ENCODE measurements around the gene CACNA1H.
"Not testable (repeated sequence)": the region's sequence is repeated elsewhere in the genome, so short reads cannot be mapped to it uniquely, and the experiment has no call there.

Gene CACNA1H

GRCh38 chr16:1256874-1257322 lies 104.0 kb downstream of the CACNA1H start:
- DNase-seq, result no peak

- no peak for DNase-seq
Measured at GRCh38 chr16:1257561-1258224, 104.8 kb downstream of the CACNA1H start.

- DNase-seq, result no peak
Measured at GRCh38 chr16:1258225-1258600, 105.3 kb downstream of the CACNA1H start.

GRCh38 chr16:1258906-1259759 lies 106.2 kb downstream of the CACNA1H start:
- no peak for DNase-seq

- no peak for DNase-seq
Measured at GRCh38 chr16:1259760-1260068, 106.8 kb downstream of the CACNA1H start.

- no peak for DNase-seq
Measured at GRCh38 chr16:1260101-1260680, 107.3 kb downstream of the CACNA1H start.

GRCh38 chr16:1261131-1261892 lies 108.4 kb downstream of the CACNA1H start:
- DNase-seq, result no peak

- no peak for DNase-seq
Measured at GRCh38 chr16:1262210-1262845, 109.4 kb downstream of the CACNA1H start.

- DNase-seq, result no peak
Measured at GRCh38 chr16:1262846-1263221, 109.9 kb downstream of the CACNA1H start.

GRCh38 chr16:1263591-1264344 lies 110.9 kb downstream of the CACNA1H start:
- DNase-seq, result no peak

- DNase-seq, result no peak
Measured at GRCh38 chr16:1264345-1265089, 111.6 kb downstream of the CACNA1H start.

GRCh38 chr16:1265090-1265630 lies 112.3 kb downstream of the CACNA1H start:
- DNase-seq, result no peak

GRCh38 chr16:1265826-1266225 lies 112.9 kb downstream of the CACNA1H start:
- DNase-seq, result no peak

GRCh38 chr16:1269418-1269817 lies 116.5 kb downstream of the CACNA1H start:
- DNase-seq, result not testable (repeated sequence)

- no peak for DNase-seq
Measured at GRCh38 chr16:1271380-1271723, 118.4 kb downstream of the CACNA1H start.
